ENCODE measurements around the gene TBC1D21.

The TBC1D21 gene

DNA sequence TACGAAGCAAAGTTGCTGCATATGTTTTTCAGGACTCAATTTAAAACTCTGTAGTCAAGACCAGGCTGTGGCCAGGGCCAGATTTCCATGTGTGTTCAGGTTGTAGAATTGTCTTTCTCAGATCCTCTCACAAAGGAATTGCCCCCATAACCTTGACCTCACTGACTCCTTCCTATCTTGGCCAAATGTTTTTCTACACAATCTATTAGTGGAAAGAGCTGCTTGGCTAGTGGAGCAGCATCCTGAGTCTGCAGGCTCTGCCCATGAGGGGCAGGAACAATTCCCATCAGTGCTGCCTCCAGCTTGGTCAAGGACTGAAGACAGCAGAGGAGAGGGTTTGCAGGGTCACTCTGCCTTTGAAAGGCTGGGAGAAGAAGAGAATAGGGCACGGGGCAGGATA is 6.9 kb upstream of the TBC1D21 start:
- peaks cover 17% of the 10 kb centered on the region for H3K27me3 ChIP-seq (ENCODE audit: control insufficient read depth, insufficient read depth, low read length)
- peaks cover 21% of the 10 kb centered on the region for H3K4me1 ChIP-seq (ENCODE audit: control insufficient read depth, insufficient read depth, low read length)
- H3K36me3 ChIP-seq (ENCODE audit: control insufficient read depth, insufficient read depth, low read length), result no peaks in the 10 kb centered on the region
- no peak overlapping the region for H3K4me3 ChIP-seq (ENCODE audit: low read length)
- H3K9me3 ChIP-seq (ENCODE audit: control insufficient read depth, low read length), result no peaks in the 10 kb centered on the region
- H3K9ac ChIP-seq (ENCODE audit: low read length), result no peak overlapping the region

DNA sequence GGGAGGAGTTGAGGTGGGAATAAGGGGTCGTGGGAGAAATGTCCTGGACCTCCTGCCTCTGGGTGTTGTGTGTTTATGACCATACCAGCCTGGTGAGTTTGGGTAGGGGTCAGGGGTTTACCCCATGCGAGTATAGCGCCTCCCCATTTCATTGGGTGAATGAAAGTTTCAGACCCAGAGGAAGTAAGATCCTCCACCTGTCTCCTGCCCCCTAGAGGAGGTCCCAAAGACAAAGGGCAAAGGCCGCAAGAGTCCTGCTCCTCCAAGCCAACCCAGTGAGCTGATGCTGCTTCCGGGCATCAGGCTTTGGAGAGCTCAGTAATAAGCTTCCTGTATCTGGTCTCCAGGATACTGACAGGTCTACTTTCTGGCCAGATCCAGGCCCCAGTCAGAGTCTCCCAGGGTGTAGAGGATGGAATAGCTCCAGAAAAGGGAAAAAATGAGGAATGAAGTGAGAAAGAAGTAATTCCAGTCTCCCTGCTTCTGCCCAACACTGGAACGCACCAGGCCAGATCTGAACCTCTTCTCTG is 6.4 kb upstream of the TBC1D21 start:
- no peaks in the 10 kb centered on the region for H3K36me3 ChIP-seq (ENCODE audit: control insufficient read depth, insufficient read depth, low read length)
- H3K4me1 ChIP-seq (ENCODE audit: control insufficient read depth, insufficient read depth, low read length), result peaks cover 26% of the 10 kb centered on the region
- H3K9ac ChIP-seq (ENCODE audit: low read length), result no peak overlapping the region
- H3K9me3 ChIP-seq (ENCODE audit: control insufficient read depth, low read length), result no peaks in the 10 kb centered on the region
- peaks cover 14% of the 10 kb centered on the region for H3K27me3 ChIP-seq (ENCODE audit: control insufficient read depth, insufficient read depth, low read length)
- no peak overlapping the region for H3K4me3 ChIP-seq (ENCODE audit: low read length)

DNA sequence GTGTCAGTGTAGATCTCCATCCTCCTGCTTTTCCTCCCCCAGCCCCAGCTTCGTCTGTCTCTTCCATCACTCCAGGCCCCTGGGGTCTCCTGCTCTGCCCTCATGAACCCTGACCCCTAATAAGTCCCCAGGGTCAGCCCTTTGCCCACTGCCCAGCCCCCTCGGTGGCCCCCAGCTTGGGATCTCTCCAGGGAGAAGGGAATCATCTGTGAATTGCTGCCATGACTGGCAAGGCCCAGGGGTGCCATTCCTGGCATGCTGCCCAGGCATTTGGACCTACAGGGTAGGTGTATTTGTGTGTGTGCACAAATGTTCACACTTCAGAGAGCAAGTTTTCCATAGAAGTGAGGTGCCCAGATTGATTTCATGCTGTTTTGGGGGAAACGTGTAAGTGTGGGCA is 5.9 kb upstream of the TBC1D21 start:
- no peaks in the 10 kb centered on the region for H3K36me3 ChIP-seq (ENCODE audit: control insufficient read depth, insufficient read depth, low read length)

DNA sequence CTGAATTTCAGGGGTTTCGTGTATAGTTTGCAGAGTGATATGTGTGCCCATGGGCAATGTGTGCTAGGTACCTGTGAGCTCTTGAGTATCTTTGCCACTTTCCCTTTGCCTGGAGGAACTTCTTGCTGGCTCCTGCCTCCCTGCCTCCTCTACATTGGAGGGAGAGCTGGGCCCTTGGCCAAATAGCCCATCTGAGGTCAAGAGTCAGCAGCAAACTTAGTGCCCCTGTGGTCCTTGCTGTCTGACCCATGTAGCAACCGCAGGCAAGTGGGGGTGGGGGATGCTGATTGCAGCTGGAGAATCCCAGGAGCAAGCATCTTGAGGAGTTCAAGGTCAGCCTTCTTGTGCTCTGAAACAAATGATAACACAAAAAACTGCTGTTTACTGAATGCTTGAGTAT is 5.4 kb upstream of the TBC1D21 start:
- H3K4me1 ChIP-seq (ENCODE audit: control insufficient read depth, insufficient read depth, low read length), result peaks cover 26% of the 10 kb centered on the region
- H3K9me3 ChIP-seq (ENCODE audit: control insufficient read depth, low read length), result no peaks in the 10 kb centered on the region
- peaks cover 17% of the 10 kb centered on the region for H3K27me3 ChIP-seq (ENCODE audit: control insufficient read depth, insufficient read depth, low read length)
- no peak overlapping the region for H3K9ac ChIP-seq (ENCODE audit: low read length)
- H3K36me3 ChIP-seq (ENCODE audit: control insufficient read depth, insufficient read depth, low read length), result no peaks in the 10 kb centered on the region
- H3K4me3 ChIP-seq (ENCODE audit: low read length), result no peak overlapping the region

More for the DNA sequence above, 5.9 kb upstream of the TBC1D21 start:
- Histone ChIP-seq H3K27me3 (ENCODE audit: control insufficient read depth, insufficient read depth, low read length) (peaks cover 14% of the 10 kb centered on the region), H3K4me1 (ENCODE audit: control insufficient read depth, insufficient read depth, low read length) (peaks cover 26% of the 10 kb centered on the region), H3K9ac (ENCODE audit: low read length) (no peak overlapping the region), H3K4me3 (ENCODE audit: low read length) (no peak overlapping the region), H3K9me3 (ENCODE audit: control insufficient read depth, low read length) (no peaks in the 10 kb centered on the region)

DNA sequence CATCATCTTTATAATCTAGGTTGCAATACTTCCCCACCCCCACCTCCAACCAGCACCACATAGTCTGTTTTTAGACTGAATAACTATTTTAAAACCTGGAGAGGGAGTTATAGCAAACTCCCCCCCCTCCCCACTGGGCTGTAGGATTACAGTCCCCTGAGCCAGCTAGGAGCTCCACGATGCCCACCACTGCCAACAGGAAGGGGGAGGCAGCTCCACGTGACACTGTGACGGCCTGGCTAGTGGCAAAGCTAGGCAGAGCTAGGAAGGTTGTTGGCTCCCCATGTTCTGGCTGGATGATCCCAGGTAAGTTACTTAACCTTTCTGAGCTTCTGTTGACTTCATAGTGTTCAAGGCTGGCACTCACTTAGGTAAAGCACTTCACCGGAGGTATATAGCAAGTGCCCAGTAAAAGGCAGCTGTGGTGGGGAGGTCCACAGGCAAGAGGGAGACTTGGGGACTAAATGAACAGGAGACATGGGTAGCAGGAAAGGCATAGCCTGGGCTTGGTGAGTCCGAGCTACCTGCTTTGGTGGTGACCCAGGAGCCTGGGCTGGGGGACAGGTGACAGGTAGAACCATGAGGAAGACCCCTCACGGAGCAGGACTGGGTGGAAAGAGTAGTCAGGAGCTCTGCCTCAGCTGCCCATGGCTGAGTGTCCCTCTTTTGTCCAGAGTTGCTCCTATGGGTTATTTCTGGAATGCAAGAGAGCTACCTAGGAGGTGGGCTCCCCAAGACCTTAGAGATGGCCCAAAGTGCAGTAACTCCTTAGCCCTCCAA is 4.0 kb upstream of the TBC1D21 start:
- peaks cover 17% of the 10 kb centered on the region for H3K27me3 ChIP-seq (ENCODE audit: control insufficient read depth, insufficient read depth, low read length)

DNA sequence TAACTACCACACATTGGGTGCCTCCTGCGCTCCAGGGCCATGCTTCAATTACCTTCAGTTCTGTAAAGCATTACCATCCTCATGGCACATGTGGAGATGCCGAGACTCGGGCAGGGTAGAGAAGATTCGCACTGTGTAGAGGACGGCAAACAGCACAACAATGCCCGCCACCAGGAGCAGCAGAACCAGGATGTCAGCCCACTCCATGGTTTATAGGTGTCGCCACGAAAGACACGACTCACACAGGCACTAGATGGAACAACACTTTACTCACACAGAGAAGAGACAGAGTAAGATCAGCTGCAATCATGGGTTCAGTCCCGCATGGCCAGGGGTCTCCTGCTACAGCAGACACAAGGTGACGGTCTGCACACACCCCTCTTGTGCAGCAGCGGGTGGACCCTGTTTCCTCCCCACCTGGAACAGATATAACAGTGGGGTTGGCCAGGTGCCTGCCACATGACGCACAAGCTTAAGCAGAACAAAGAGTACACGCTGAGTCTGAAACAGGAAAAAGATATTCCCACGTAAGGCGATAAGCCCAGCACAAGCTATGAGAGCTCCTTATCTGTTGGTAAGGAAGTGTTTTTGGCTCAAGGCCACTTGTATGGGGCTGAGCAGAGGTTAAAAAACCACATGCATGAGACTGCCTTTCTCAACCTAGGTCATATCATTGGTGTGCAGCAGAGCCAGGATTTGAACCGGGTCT is 2.5 kb upstream of the TBC1D21 start:
- no peaks in the 10 kb centered on the region for H3K36me3 ChIP-seq (ENCODE audit: control insufficient read depth, insufficient read depth, low read length)
- no peak overlapping the region for H3K9ac ChIP-seq (ENCODE audit: low read length)
- H3K4me1 ChIP-seq (ENCODE audit: control insufficient read depth, insufficient read depth, low read length), result peaks cover 23% of the 10 kb centered on the region
- no peaks in the 10 kb centered on the region for H3K9me3 ChIP-seq (ENCODE audit: control insufficient read depth, low read length)
- H3K4me3 ChIP-seq (ENCODE audit: low read length), result no peak overlapping the region
- H3K27me3 ChIP-seq (ENCODE audit: control insufficient read depth, insufficient read depth, low read length), result peaks cover 17% of the 10 kb centered on the region

More for the DNA sequence above, 4.0 kb upstream of the TBC1D21 start:
- Histone ChIP-seq H3K36me3 (ENCODE audit: control insufficient read depth, insufficient read depth, low read length) (no peaks in the 10 kb centered on the region), H3K4me3 (ENCODE audit: low read length) (no peak overlapping the region), H3K9me3 (ENCODE audit: control insufficient read depth, low read length) (no peaks in the 10 kb centered on the region), H3K9ac (ENCODE audit: low read length) (no peak overlapping the region), H3K4me1 (ENCODE audit: control insufficient read depth, insufficient read depth, low read length) (peaks cover 26% of the 10 kb centered on the region)

DNA sequence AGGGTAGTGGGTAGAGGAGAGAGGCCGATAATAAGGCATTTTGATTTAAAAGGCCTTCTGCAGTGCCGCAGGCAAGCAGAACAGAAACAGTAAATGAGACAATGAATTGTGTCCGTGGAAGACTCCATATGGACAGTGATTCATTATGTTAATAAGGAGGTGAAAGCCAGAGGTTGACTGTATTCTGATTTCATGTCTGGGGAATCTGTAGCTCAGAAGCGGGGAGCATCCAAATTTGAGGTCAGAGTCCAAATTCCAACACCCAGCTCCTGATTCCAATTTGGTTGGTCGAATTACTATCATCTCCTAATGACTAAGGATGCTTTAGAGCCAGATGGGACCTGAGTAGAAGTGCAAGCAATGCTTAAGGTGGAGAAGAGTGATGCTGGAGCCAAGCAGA is 1.0 kb upstream of the TBC1D21 start:
- Histone ChIP-seq H3K9me3 (ENCODE audit: control insufficient read depth, low read length) (no peaks in the 10 kb centered on the region), H3K36me3 (ENCODE audit: control insufficient read depth, insufficient read depth, low read length) (no peaks in the 10 kb centered on the region), H3K9ac (ENCODE audit: low read length) (no peak overlapping the region), H3K4me1 (ENCODE audit: control insufficient read depth, insufficient read depth, low read length) (peaks cover 18% of the 10 kb centered on the region), H3K4me3 (ENCODE audit: low read length) (no peak overlapping the region), H3K27me3 (ENCODE audit: control insufficient read depth, insufficient read depth, low read length) (peaks cover 17% of the 10 kb centered on the region)

DNA sequence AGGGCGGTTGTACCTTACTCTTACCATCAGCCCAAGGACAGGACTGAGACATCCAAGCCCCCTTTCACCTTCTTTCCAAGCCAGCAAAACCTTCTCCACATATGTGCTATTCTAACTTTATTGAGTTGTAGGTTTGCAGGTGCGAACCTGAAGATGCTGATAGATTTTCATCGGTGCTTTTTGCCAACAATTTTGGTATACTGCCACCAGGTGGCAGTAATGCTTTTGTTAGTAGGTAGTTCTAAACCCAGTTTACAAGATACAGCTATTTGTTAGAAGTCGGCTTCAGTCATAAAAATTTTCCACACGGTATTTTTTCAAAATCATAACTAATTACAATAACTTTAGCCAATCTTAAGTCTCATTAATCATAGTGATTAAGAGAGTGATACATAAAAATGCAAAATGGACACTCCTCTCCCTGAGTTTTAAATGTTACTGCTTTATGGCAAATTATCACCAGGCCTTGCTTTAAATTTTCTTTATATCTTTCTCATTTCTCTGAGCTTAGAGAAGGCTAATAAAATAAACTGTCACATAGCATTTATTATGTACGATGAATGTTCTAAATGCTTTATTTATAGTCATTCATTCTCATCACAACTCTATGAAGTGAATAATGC is 636 bp downstream of the TBC1D21 start:
- peaks cover 18% of the 10 kb centered on the region for H3K4me1 ChIP-seq (ENCODE audit: control insufficient read depth, insufficient read depth, low read length)
- no peaks in the 10 kb centered on the region for H3K36me3 ChIP-seq (ENCODE audit: control insufficient read depth, insufficient read depth, low read length)
- H3K27me3 ChIP-seq (ENCODE audit: control insufficient read depth, insufficient read depth, low read length), result peaks cover 17% of the 10 kb centered on the region
- H3K4me3 ChIP-seq (ENCODE audit: low read length), result no peak overlapping the region
- no peak overlapping the region for H3K9ac ChIP-seq (ENCODE audit: low read length)
- H3K9me3 ChIP-seq (ENCODE audit: control insufficient read depth, low read length), result no peaks in the 10 kb centered on the region

DNA sequence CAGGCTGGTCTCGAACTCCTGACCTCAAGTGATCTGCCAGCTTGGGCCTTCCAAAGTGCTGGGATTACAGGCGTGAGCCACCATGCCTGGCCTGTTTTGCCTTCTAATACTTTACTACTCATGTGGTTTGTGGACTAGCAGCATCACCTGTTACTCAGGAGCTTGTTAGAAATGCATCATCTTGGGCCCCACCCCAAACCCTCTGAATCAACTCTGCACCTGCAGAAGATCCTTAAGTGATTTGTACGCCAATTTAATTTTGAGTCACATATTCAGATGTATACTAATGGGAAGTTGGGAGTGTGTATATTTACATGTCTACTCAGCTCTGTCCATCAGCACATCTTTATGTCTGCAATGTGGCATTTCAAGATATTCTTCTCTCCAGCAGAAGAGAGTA is 6.1 kb downstream of the TBC1D21 start:
- Histone ChIP-seq H3K36me3 (ENCODE audit: control insufficient read depth, insufficient read depth, low read length) (no peaks in the 10 kb centered on the region), H3K4me3 (ENCODE audit: low read length) (no peak overlapping the region), H3K27me3 (ENCODE audit: control insufficient read depth, insufficient read depth, low read length) (no peaks in the 10 kb centered on the region), H3K4me1 (ENCODE audit: control insufficient read depth, insufficient read depth, low read length) (no peaks in the 10 kb centered on the region), H3K9me3 (ENCODE audit: control insufficient read depth, low read length) (no peaks in the 10 kb centered on the region), H3K9ac (ENCODE audit: low read length) (no peak overlapping the region)

DNA sequence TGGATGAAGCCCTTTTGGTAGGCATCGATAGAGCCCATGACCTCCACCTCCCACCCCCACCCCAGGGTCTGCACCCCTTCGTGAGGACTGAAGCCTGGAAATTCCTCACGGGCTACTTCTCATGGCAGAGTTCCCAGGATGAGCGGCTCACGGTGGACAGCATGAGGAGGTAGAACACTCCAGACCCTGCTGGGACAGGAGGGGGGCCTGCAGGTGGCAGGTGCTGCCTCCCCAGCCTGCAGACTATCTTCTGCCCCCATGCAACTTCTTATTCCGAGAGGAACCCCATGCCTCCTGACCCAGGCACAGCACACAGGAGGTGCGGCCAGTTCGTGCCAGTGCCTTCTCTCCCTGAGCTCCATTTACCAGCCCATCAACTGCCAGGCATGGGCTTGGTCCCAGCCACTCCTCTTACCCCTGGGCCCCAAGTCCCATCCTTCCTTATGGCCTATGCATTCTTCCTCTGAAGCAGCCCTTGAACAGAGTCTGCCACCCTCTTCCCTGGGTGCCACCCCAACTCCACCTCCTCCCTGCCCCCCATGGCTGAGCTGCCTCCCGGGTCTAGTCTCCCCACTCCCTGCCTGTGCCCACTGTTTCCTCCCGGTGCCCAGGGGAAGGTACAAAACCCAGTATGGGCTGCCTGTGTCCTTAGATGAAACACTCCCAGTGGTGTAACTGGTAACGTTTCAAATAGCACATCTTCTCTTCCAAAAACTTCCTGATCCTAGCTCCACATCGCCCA is 8.4 kb downstream of the TBC1D21 start:
- no peaks in the 10 kb centered on the region for H3K27me3 ChIP-seq (ENCODE audit: control insufficient read depth, insufficient read depth, low read length)
- no peaks in the 10 kb centered on the region for H3K9me3 ChIP-seq (ENCODE audit: control insufficient read depth, low read length)
- no peak overlapping the region for H3K4me3 ChIP-seq (ENCODE audit: low read length)
- no peaks in the 10 kb centered on the region for H3K4me1 ChIP-seq (ENCODE audit: control insufficient read depth, insufficient read depth, low read length)
- no peak overlapping the region for H3K9ac ChIP-seq (ENCODE audit: low read length)
- H3K36me3 ChIP-seq (ENCODE audit: control insufficient read depth, insufficient read depth, low read length), result no peaks in the 10 kb centered on the region

DNA sequence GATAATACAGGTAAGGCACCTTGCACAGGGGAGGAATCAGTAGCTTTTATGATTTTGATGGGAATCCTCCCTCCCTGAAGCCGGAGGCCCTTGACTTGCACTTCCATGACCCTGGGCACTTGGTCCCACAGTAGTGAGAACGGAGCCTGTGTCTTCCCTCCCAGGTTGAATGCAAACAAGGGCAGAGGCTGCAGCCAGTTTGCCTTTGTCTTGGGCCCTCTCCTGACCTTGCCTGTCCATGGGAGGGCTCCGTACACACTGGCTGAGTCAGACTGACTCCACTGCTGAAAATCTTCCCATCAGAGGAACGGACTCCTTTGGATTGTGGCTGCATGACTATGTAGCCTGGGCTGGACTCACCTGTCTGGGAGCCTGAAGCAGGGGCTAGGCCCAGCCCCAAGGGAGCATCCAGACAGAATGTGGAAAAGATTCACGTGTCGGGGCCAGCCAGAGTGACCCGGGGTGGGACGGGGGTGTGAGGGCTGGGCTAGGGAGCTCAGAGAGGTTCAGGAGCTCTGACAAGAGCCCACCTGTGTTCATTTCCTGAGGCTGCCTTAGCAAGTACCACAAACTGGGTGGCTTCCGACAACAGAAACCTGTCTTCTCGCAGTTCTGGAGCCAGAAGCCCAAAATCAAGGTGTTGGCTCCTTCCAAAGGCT is 9.5 kb downstream of the TBC1D21 start:
- Histone ChIP-seq H3K9ac (ENCODE audit: low read length) (no peak overlapping the region), H3K9me3 (ENCODE audit: control insufficient read depth, low read length) (no peaks in the 10 kb centered on the region), H3K4me1 (ENCODE audit: control insufficient read depth, insufficient read depth, low read length) (no peaks in the 10 kb centered on the region), H3K36me3 (ENCODE audit: control insufficient read depth, insufficient read depth, low read length) (no peaks in the 10 kb centered on the region), H3K27me3 (ENCODE audit: control insufficient read depth, insufficient read depth, low read length) (no peaks in the 10 kb centered on the region), H3K4me3 (ENCODE audit: low read length) (no peak overlapping the region)

Measured in mucosa of stomach (tissue), 1 donor.